CD4-positive, alpha-beta T cell (primary cell): ENCODE measurements around the gene ZNF214. TPM values are rescaled to one million over a fixed set of nuclear protein-coding genes. Genes with fewer than 3 reads are reported as not detected.
"Not testable (repeated sequence)": the region's sequence is repeated elsewhere in the genome, so short reads cannot be mapped to it uniquely, and the experiment has no call there.

Experiments
- ATAC-seq: fragments of 200-7000 bp; cut with Tn5 transposase; one replicate; pipeline ENCODE4 v1.10.0; 2022; ENCODE audit warnings: mild to moderate bottlenecking; ENCODE audit not compliant: poor library complexity
- CTCF ChIA-PET: fragments of 350-600 bp; sonication (Branson Sonifier 250); formaldehyde crosslinking; loops from one replicate; lab custom pipeline; 2021; ENCODE audit warnings: antibody characterized with exemption, inconsistent platforms; lab: Charles Lee
- POLR2A ChIA-PET: fragments of 350-600 bp; sonication (Branson Sonifier 250); formaldehyde crosslinking; loops from one replicate; lab custom pipeline; 2021; ENCODE audit warnings: antibody characterized with exemption, inconsistent platforms; lab: Charles Lee
- DNase-seq, 14 experiments: peaks; one replicate each; pipeline ENCODE4 v3.0.0-alpha.2; 2013 to 2020; ENCODE audit warnings: mixed read lengths in 2 of 14
- H3K27ac ChIP-seq, 2 donors: one replicate each; pipeline versions ENCODE4 v1.5.1 to v1.7.0; 2013; ENCODE audit warnings: low read length in 2 of 2, low read depth in 1 of 2, mild to moderate bottlenecking in 1 of 2
- H3K27me3 ChIP-seq, 2 experiments: 1 replicate in 1 of 2; 2 replicates in 1 of 2; pipeline versions ENCODE4 v1.6.1 to v1.7.0; 2013; ENCODE audit warnings: low read length in 2 of 2, control low read depth in 1 of 2, mild to moderate bottlenecking in 1 of 2, moderate library complexity in 1 of 2; ENCODE audit not compliant: insufficient read depth in 2 of 2, control insufficient read depth in 1 of 2
- H3K36me3 ChIP-seq: one replicate; pipeline ENCODE4 v1.6.1; 2013; ENCODE audit warnings: low read length, control low read depth; ENCODE audit not compliant: insufficient read depth
- H3K4me1 ChIP-seq: one replicate; pipeline ENCODE4 v1.6.1; 2013; ENCODE audit warnings: low read length, control low read depth; ENCODE audit not compliant: insufficient read depth
- H3K4me3 ChIP-seq: one replicate; pipeline ENCODE4 v1.5.1; 2013; ENCODE audit warnings: mild to moderate bottlenecking, low read length, moderate library complexity
- H3K9me3 ChIP-seq, 2 experiments: 1 replicate in 1 of 2; 2 replicates in 1 of 2; pipeline versions ENCODE4 v1.6.1 to v1.7.0; 2013; ENCODE audit warnings: low read length in 2 of 2, mild to moderate bottlenecking in 2 of 2, control low read depth in 1 of 2, moderate library complexity in 1 of 2; ENCODE audit not compliant: control insufficient read depth in 1 of 2, insufficient read depth in 1 of 2
- H3K27ac Mint-ChIP-seq: one replicate; pipeline ENCODE4 v1.8.0; 2020; ENCODE audit warnings: mixed read lengths
- H3K27me3 Mint-ChIP-seq: one replicate; pipeline ENCODE4 v1.8.0; 2021; ENCODE audit warnings: mixed read lengths
- H3K36me3 Mint-ChIP-seq: one replicate; pipeline ENCODE4 v1.8.0; 2021; ENCODE audit warnings: low read depth, mixed read lengths
- H3K4me1 Mint-ChIP-seq: one replicate; pipeline ENCODE4 v1.8.0; 2021; ENCODE audit warnings: low read depth, mixed read lengths
- H3K4me3 Mint-ChIP-seq: one replicate; pipeline ENCODE4 v1.8.0; 2020; ENCODE audit warnings: mild to moderate bottlenecking, mixed read lengths
- H3K9me3 Mint-ChIP-seq: one replicate; pipeline ENCODE4 v1.8.0; 2020; ENCODE audit warnings: mixed read lengths
- CTCF ChIP-seq: fragments of 200-600 bp; IDR thresholded peaks from one replicate; pipeline ENCODE4 v1.8.0; 2022; ENCODE audit warnings: antibody characterized with exemption, mild to moderate bottlenecking
- intact Hi-C, 2 experiments: fragments of 100-400 bp; cut with DNase I in 1 of 2; cut with micrococcal nuclease in 1 of 2; formaldehyde crosslinking; loops; one replicate each; pipeline versions ENCODE4 v1.15.1 to v1.9.0; 2023 to 2025; cut with DNase I, micrococcal nuclease
- total RNA-seq, 174 experiments: library from RNA in 2 of 174; stranded (reverse) in 2 of 174; gene quantifications; one replicate each; pipeline ENCODE4 v1.2.3 and lab custom pipeline; 2021 to 2026

ZNF214 gene
- total RNA-seq, 2 experiments from 2014 or later, result not detected

- Mint-ChIP-seq H3K9me3 (peaks cover 2% of the 10 kb centered on the region), H3K4me3 (no peak overlapping the region), H3K36me3 (no peaks in the 10 kb centered on the region), H3K27ac (no peak overlapping the region), H3K27me3 (no peaks in the 10 kb centered on the region), H3K4me1 (no peaks in the 10 kb centered on the region)
- Histone ChIP-seq H3K27ac (no peak overlapping the region), H3K27me3 (no peaks in the 10 kb centered on the region), H3K4me3 (no peak overlapping the region), H3K36me3 (no peaks in the 10 kb centered on the region), H3K4me1 (no peaks in the 10 kb centered on the region), H3K9me3 (no peaks in the 10 kb centered on the region)
- TF ChIP-seq CTCF, result no peak
- ATAC-seq, result no peak
- intact Hi-C loops, result no loop called here
- CTCF ChIA-PET, result no interaction called here
- DNase-seq, result no peak
- POLR2A ChIA-PET, result interaction anchor here (0.7 kb wide), 1 partner anchor 50 kb away, joined by 3 read pairs; no protein-coding TSS in a partner anchor
These were observed 51.3 kb downstream of the ZNF214 start for GRCh38 chr11:6968816-6969215.

GRCh38 chr11:6962673-6963072 is 57.5 kb downstream of the ZNF214 start:
- DNase-seq (no peak), ATAC-seq (no peak)
- no peak overlapping the region for H3K4me3 Mint-ChIP-seq
- no peak overlapping the region for H3K4me3 ChIP-seq
- no peak for TF ChIP-seq CTCF
- intact Hi-C loops, result no loop called here
- no peaks in the 10 kb centered on the region for H3K27me3 ChIP-seq
- no peaks in the 10 kb centered on the region for H3K9me3 ChIP-seq
- no peaks in the 10 kb centered on the region for H3K27me3 Mint-ChIP-seq
- no peak overlapping the region for H3K27ac ChIP-seq
- H3K9me3 Mint-ChIP-seq, result peaks cover 2% of the 10 kb centered on the region
- H3K36me3 ChIP-seq, result no peaks in the 10 kb centered on the region
- POLR2A ChIA-PET, result no interaction called here
- no peaks in the 10 kb centered on the region for H3K4me1 Mint-ChIP-seq
- no peaks in the 10 kb centered on the region for H3K4me1 ChIP-seq
- H3K27ac Mint-ChIP-seq, result no peak overlapping the region
- H3K36me3 Mint-ChIP-seq, result no peaks in the 10 kb centered on the region
- CTCF ChIA-PET, result no interaction called here

- Histone ChIP-seq H3K27ac (no peak overlapping the region), H3K9me3 (no peaks in the 10 kb centered on the region), H3K36me3 (no peaks in the 10 kb centered on the region), H3K4me1 (no peaks in the 10 kb centered on the region), H3K4me3 (no peak overlapping the region), H3K27me3 (no peaks in the 10 kb centered on the region)
- Mint-ChIP-seq H3K9me3 (peaks cover 2% of the 10 kb centered on the region), H3K27ac (no peak overlapping the region), H3K36me3 (no peaks in the 10 kb centered on the region), H3K4me3 (no peak overlapping the region), H3K27me3 (no peaks in the 10 kb centered on the region), H3K4me1 (no peaks in the 10 kb centered on the region)
- CTCF ChIA-PET, result no interaction called here
- no peak for ATAC-seq
- intact Hi-C loops, result no loop called here
- DNase-seq, result no peak
- TF ChIP-seq CTCF, result no peak
- POLR2A ChIA-PET, result no interaction called here
These were observed 58.0 kb downstream of the ZNF214 start for GRCh38 chr11:6962141-6962540.

- H3K9me3 Mint-ChIP-seq, ATAC-seq, H3K36me3 ChIP-seq, H3K27me3 Mint-ChIP-seq, H3K4me3 Mint-ChIP-seq, POLR2A ChIA-PET, DNase-seq, H3K9me3 ChIP-seq, H3K4me3 ChIP-seq, H3K4me1 Mint-ChIP-seq, intact Hi-C loops, H3K27ac ChIP-seq, H3K27me3 ChIP-seq, CTCF ChIA-PET, H3K27ac Mint-ChIP-seq, H3K4me1 ChIP-seq: not testable (repeated sequence)
- H3K36me3 Mint-ChIP-seq, result peaks cover 13% of the 10 kb centered on the region
These were observed 65.9 kb downstream of the ZNF214 start for GRCh38 chr11:6954248-6954647.
